SU-DHL-6 (cell line): ENCODE results near the gene FHOD3.

Experiments
- CTCF ChIP-seq: fragments of 200-600 bp; sonication (generic); IDR thresholded peaks from one replicate; pipeline ENCODE4 v1.5.1; 2017; ENCODE audit warnings: antibody characterized with exemption, mild to moderate bottlenecking, low read length, moderate library complexity; ENCODE audit not compliant: insufficient read depth, poor library complexity, severe bottlenecking
- EZH2phosphoT487 ChIP-seq: fragments of 200-600 bp; sonication (generic), shearing (Covaris generic); conservative IDR thresholded peaks from 2 replicates; pipeline ENCODE4 v1.6.1; 2018; ENCODE audit warnings: mild to moderate bottlenecking, antibody characterized with exemption, low read length, moderate library complexity, mixed read lengths

GRCh38 chr18:36673452-36673851, 375.9 kb downstream of the FHOD3 start:
- no peak for TF ChIP-seq CTCF
- no peak for TF ChIP-seq EZH2phosphoT487
